IMR-90 (cell line): Measurements from ENCODE around the gene PPL. TPM values are rescaled to one million over a fixed set of nuclear protein-coding genes. Genes with fewer than 3 reads are reported as not detected.

Experiments
- ATAC-seq: fragments of 200-7000 bp; cut with Tn5 transposase; 2 replicates; pipeline ENCODE4 v1.9.1; 2020; ENCODE audit warnings: low read depth, mild to moderate bottlenecking, moderate library complexity
- BruUV-seq: library from RNA; stranded (reverse); fragments of 400-500 nt; replicated peaks from 2 replicates; lab custom pipeline; 2021; lab: Mats Ljungman, UMichigan
- CTCF ChIA-PET: fragments of 300-600 bp; formaldehyde crosslinking; extraction: SDS; loops from one replicate; lab custom pipeline; 2021; ENCODE audit warnings: antibody characterized with exemption; lab: Yijun Ruan, JAX
- POLR2A ChIA-PET: fragments of 300-600 bp; sonication (Branson Sonifier 250); formaldehyde crosslinking; loops from one replicate; lab custom pipeline; 2022; ENCODE audit warnings: antibody characterized with exemption; ENCODE audit not compliant: unreplicated experiment; lab: Charles Lee
- DNase-seq: peaks from one replicate; pipeline ENCODE4 v3.0.0; 2013
- H2AFZ ChIP-seq: replicated peaks from 2 replicates; pipeline ENCODE3; 2013; ENCODE audit warnings: low read length, mild to moderate bottlenecking; ENCODE audit not compliant: poor library complexity
- H2AK5ac ChIP-seq: 2 replicates; pipeline ENCODE4 v1.6.1; 2013; ENCODE audit warnings: low read depth, low read length, inconsistent platforms
- H2AK9ac ChIP-seq: replicated peaks from 2 replicates; pipeline ENCODE3; 2013; ENCODE audit warnings: mild to moderate bottlenecking, low read depth, low read length, moderate library complexity; ENCODE audit not compliant: poor library complexity
- H2BK120ac ChIP-seq: 2 replicates; pipeline ENCODE4 v1.6.1; 2013; ENCODE audit warnings: low read depth, low read length, inconsistent platforms
- H2BK15ac ChIP-seq: 3 replicates; pipeline ENCODE4 v1.6.1; 2013; ENCODE audit warnings: low read depth, low read length, inconsistent platforms
- H2BK20ac ChIP-seq: 2 replicates; pipeline ENCODE4 v1.6.1; 2013; ENCODE audit warnings: low read depth, mild to moderate bottlenecking, inconsistent platforms, low read length, moderate library complexity
- H2BK5ac ChIP-seq: 2 replicates; pipeline ENCODE4 v1.6.1; 2013; ENCODE audit warnings: mild to moderate bottlenecking, low read depth, low read length, inconsistent platforms; ENCODE audit not compliant: poor library complexity, severe bottlenecking
- H3K14ac ChIP-seq: replicated peaks from 2 replicates; pipeline ENCODE4 v1.6.1; 2013; ENCODE audit warnings: low read depth, low read length, inconsistent platforms
- H3K18ac ChIP-seq: 2 replicates; pipeline ENCODE4 v1.6.1; 2013; ENCODE audit warnings: low read depth, low read length, control low read depth
- H3K23ac ChIP-seq: 2 replicates; pipeline ENCODE4 v1.6.1; 2013; ENCODE audit warnings: low read depth, low read length, inconsistent platforms
- H3K27ac ChIP-seq: 2 replicates; pipeline ENCODE4 v1.5.1; 2013; ENCODE audit warnings: mild to moderate bottlenecking, control low read depth, low read length; ENCODE audit not compliant: insufficient read depth
- H3K27me3 ChIP-seq: 2 replicates; pipeline ENCODE4 v1.6.1; 2013; ENCODE audit warnings: low read length; ENCODE audit not compliant: control insufficient read depth, insufficient read depth
- H3K36me3 ChIP-seq: 2 replicates; pipeline ENCODE4 v1.6.1; 2013; ENCODE audit warnings: low read length, mixed read lengths; ENCODE audit not compliant: control insufficient read depth, insufficient read depth
- H3K4ac ChIP-seq: 2 replicates; pipeline ENCODE4 v1.6.1; 2013; ENCODE audit warnings: low read depth, low read length, inconsistent platforms
- H3K4me1 ChIP-seq: 2 replicates; pipeline ENCODE4 v1.6.1; 2013; ENCODE audit warnings: low read length, mixed read lengths; ENCODE audit not compliant: control insufficient read depth, insufficient read depth
- H3K4me2 ChIP-seq: 2 replicates; pipeline ENCODE4 v1.6.1; 2013; ENCODE audit warnings: low read depth, mild to moderate bottlenecking, control low read depth, low read length, moderate library complexity
- H3K4me3 ChIP-seq: 2 replicates; pipeline ENCODE4 v1.5.1; 2013; ENCODE audit warnings: low read depth, mild to moderate bottlenecking, control low read depth, low read length, moderate library complexity; ENCODE audit not compliant: insufficient read depth
- H3K56ac ChIP-seq: 2 replicates; pipeline ENCODE4 v1.6.1; 2013; ENCODE audit warnings: low read length, inconsistent platforms; ENCODE audit not compliant: insufficient read depth; ENCODE audit errors: extremely low read depth
- H3K79me1 ChIP-seq, 2 experiments: 2 replicates each; pipeline ENCODE4 v1.6.1; 2013; ENCODE audit warnings: low read length in 2 of 2, inconsistent platforms in 1 of 2, low read depth in 1 of 2
- H3K9ac ChIP-seq: 2 replicates; pipeline ENCODE4 v1.6.1; 2013; ENCODE audit warnings: low read depth, low read length, control low read depth
- H3K9me1 ChIP-seq: 2 replicates; pipeline ENCODE4 v1.6.1; 2013; ENCODE audit warnings: low read length, inconsistent platforms; ENCODE audit not compliant: insufficient read depth
- H3K9me3 ChIP-seq: 2 replicates; pipeline ENCODE4 v1.6.1; 2013; ENCODE audit warnings: low read length; ENCODE audit not compliant: control insufficient read depth, insufficient read depth
- H4K20me1 ChIP-seq: 2 replicates; pipeline ENCODE4 v1.6.1; 2013; ENCODE audit warnings: low read length, inconsistent platforms; ENCODE audit not compliant: insufficient read depth
- H4K5ac ChIP-seq: 2 replicates; pipeline ENCODE4 v1.6.1; 2013; ENCODE audit warnings: mild to moderate bottlenecking, low read depth, low read length, control low read depth
- H4K8ac ChIP-seq, 2 experiments: 2 replicates each; pipeline ENCODE4 v1.6.1; 2013; ENCODE audit warnings: low read depth in 2 of 2, low read length in 2 of 2, control low read depth in 1 of 2, inconsistent platforms in 1 of 2
- H4K91ac ChIP-seq: 2 replicates; pipeline ENCODE4 v1.6.1; 2013; ENCODE audit warnings: low read depth, low read length, inconsistent platforms; ENCODE audit not compliant: insufficient read depth
- ELK1 ChIP-seq: fragments of 150-350 bp; IDR thresholded peaks from 2 replicates; pipeline ENCODE4 v1.6.1; 2016; ENCODE audit warnings: low read depth, mild to moderate bottlenecking, low read length, moderate library complexity, borderline replicate concordance
- MAFK ChIP-seq: IDR thresholded peaks from 2 replicates; pipeline ENCODE4 v1.6.1; 2012; ENCODE audit warnings: low read depth, low read length, improper control_type of control experiment
- MAZ ChIP-seq: IDR thresholded peaks from 2 replicates; pipeline ENCODE4 v1.6.1; 2012; ENCODE audit warnings: low read depth, mild to moderate bottlenecking, low read length, improper control_type of control experiment, moderate library complexity, borderline replicate concordance
- MXI1 ChIP-seq: IDR thresholded peaks from 2 replicates; pipeline ENCODE4 v1.6.1; 2012; ENCODE audit warnings: low read depth, mild to moderate bottlenecking, low read length, moderate library complexity, borderline replicate concordance
- NFE2L2 ChIP-seq: fragments of 150-350 bp; IDR thresholded peaks from 2 replicates; pipeline ENCODE4 v1.6.1; 2016; ENCODE audit warnings: low read depth, mild to moderate bottlenecking, low read length
- RAD21 ChIP-seq: IDR thresholded peaks from 2 replicates; pipeline ENCODE4 v1.6.1; 2012; ENCODE audit warnings: low read length, improper control_type of control experiment
- RCOR1 ChIP-seq: IDR thresholded peaks from 2 replicates; pipeline ENCODE4 v1.6.1; 2012; ENCODE audit warnings: mild to moderate bottlenecking, low read length, improper control_type of control experiment; ENCODE audit not compliant: insufficient replicate concordance
- RFX5 ChIP-seq: IDR thresholded peaks from 2 replicates; pipeline ENCODE4 v1.8.0; 2012; ENCODE audit warnings: low read depth, mild to moderate bottlenecking, low read length, moderate library complexity
- SMC3 ChIP-seq: fragments of 150-350 bp; IDR thresholded peaks from 2 replicates; pipeline ENCODE4 v1.6.1; 2016; ENCODE audit warnings: low read depth, mild to moderate bottlenecking, antibody characterized with exemption, low read length, moderate library complexity
- WGBS, 2 experiments: methylation state at CpG; one replicate each; pipeline versions ENCODE4 v1.1.5 to v1.1.7; 2013; ENCODE audit warnings: missing lambda C conversion rate in 2 of 2; ENCODE audit not compliant: insufficient read length in 1 of 2; ENCODE audit errors: extremely low coverage in 2 of 2; 5-methylcytosine and 5-hydroxymethylcytosine counted together
- dilution Hi-C: fragments of 300-500 bp; cut with HindIII; formaldehyde crosslinking; loops from one replicate; pipeline ENCODE4 v1.14.3; 2018; ENCODE audit warnings: low sequenced_read_pairs; ENCODE audit not compliant: unreplicated experiment
- in situ Hi-C: fragments of 300-500 bp; cut with MboI; formaldehyde crosslinking; loops from 3 replicates; pipeline ENCODE4 v1.14.3; 2019; ENCODE audit warnings: low sequenced_read_pairs, inconsistent platforms, mixed read lengths
- intact Hi-C: fragments of 100-400 bp; cut with micrococcal nuclease; formaldehyde crosslinking; loops from 2 replicates; pipeline ENCODE4 v1.10.0; 2022
- polyA plus RNA-seq, 3 experiments: library from polyadenylated mRNA; depleted of rRNA; stranded (reverse); fragments of >200 nt; gene quantifications; 2 replicates each; pipeline ENCODE4 v1.2.3, GENCODE V29; 2012; ENCODE audit warnings: low replicate concordance in 1 of 3
- total RNA-seq: library from RNA; depleted of rRNA; stranded (reverse); fragments of >200 nt; gene quantifications from 2 replicates; pipeline ENCODE4 v1.2.3, GENCODE V29; 2012

Gene PPL
- total and polyA plus RNA-seq, 2 of the 4 experiments (the other 2 are of a cell fraction): 0.34 to 0.36 TPM

GRCh38 chr16:4957420-4957719 is 20.4 kb upstream of the PPL start:
- Histone ChIP-seq H2BK5ac (no peak overlapping the region), H3K23ac (no peak overlapping the region), H2AFZ (peak overlapping the region; percentile 97), H3K4me1 (peaks cover 3% of the 10 kb centered on the region; the same call in 1 of the 2 replicates), H2BK15ac (no peak overlapping the region), H3K9me3 (no peaks in the 10 kb centered on the region), H2AK5ac (no peak overlapping the region), H3K4ac (no peak overlapping the region), H4K20me1 (peaks cover 6% of the 10 kb centered on the region), H3K9ac (no peak overlapping the region), H2BK120ac (no peak overlapping the region), H3K9me1 (peaks cover 4% of the 10 kb centered on the region; the same call in 1 of the 2 replicates), H3K79me1 (no peaks in the 10 kb centered on the region), H3K4me2 (peak overlapping the region; percentile 79), H3K18ac (no peak overlapping the region), H3K36me3 (no peaks in the 10 kb centered on the region), H3K14ac (no peak overlapping the region), H3K4me3 (peak overlapping the region; percentile 48), H4K8ac (no peak overlapping the region; a peak in 1 of 4 replicates), H3K56ac (no peak overlapping the region), H4K91ac (no peak overlapping the region), H2BK20ac (no peak overlapping the region), H2AK9ac (no peak overlapping the region), H4K5ac (no peak overlapping the region), H3K27me3 (peaks cover 3% of the 10 kb centered on the region), H3K27ac (no peak overlapping the region)
- DNase-seq (no peak), ATAC-seq (no peak)
- no CpG with 5 or more reads among the region's 10 CpGs for whole genome bisulfite sequencing, 2 experiments
- BruUV-seq: no TSS peak
- dilution Hi-C loops: no loop called here
- ChIA-PET POLR2A (no interaction called here), CTCF (no interaction called here)
- intact Hi-C loops: loop anchor here (2.0 to 10.0 kb wide), 7 partner anchors 137 to 443 kb away; partner anchors contain the start of genes ANKS3, DNAAF8, EEF2KMT and ROGDI
- in situ Hi-C loops: loop anchor here (10.0 to 25.0 kb wide), 2 partner anchors 193 to 445 kb away; partner anchors contain the start of gene ZNF500
- TF ChIP-seq RCOR1 (no peak), SMC3 (no peak), NFE2L2 (no peak), MAZ (no peak), ELK1 (no peak), MAFK (no peak), MXI1 (no peak), RAD21 (no peak), RFX5 (no peak)
